CD8-positive, alpha-beta memory T cell (primary cell): ENCODE results near the gene B3GAT1. TPM values are rescaled to one million over a fixed set of nuclear protein-coding genes. Genes with fewer than 3 reads are reported as not detected.

Source experiments
- CTCF ChIA-PET: fragments of 350-600 bp; sonication (Branson Sonifier 250); formaldehyde crosslinking; loops from one replicate; lab custom pipeline; 2021; ENCODE audit warnings: antibody characterized with exemption; lab: Charles Lee
- POLR2A ChIA-PET: fragments of 350-600 bp; sonication (Branson Sonifier 250); formaldehyde crosslinking; loops from one replicate; lab custom pipeline; 2021; ENCODE audit warnings: antibody characterized with exemption; lab: Charles Lee
- DNase-seq, 5 donors: peaks; one replicate each; pipeline versions ENCODE4 v3.0.0 to v3.0.0-alpha.2; 2020 to 2022; ENCODE audit warnings: mixed read lengths in 1 of 5
- H3K27ac ChIP-seq: one replicate; pipeline ENCODE4 v1.7.0; 2013; ENCODE audit warnings: low read depth, mild to moderate bottlenecking, low read length, moderate library complexity
- H3K27me3 ChIP-seq: 2 replicates; pipeline ENCODE4 v1.7.0; 2013; ENCODE audit warnings: low read length, mild to moderate bottlenecking; ENCODE audit not compliant: insufficient read depth, poor library complexity, severe bottlenecking
- H3K36me3 ChIP-seq: 2 replicates; pipeline ENCODE4 v1.7.0; 2013; ENCODE audit warnings: mild to moderate bottlenecking, low read length, moderate library complexity; ENCODE audit not compliant: insufficient read depth
- H3K4me1 ChIP-seq: 2 replicates; pipeline ENCODE4 v1.7.0; 2013; ENCODE audit warnings: mild to moderate bottlenecking, low read length, moderate library complexity; ENCODE audit not compliant: insufficient read depth
- H3K4me3 ChIP-seq: 2 replicates; pipeline ENCODE4 v1.7.0; 2013; ENCODE audit warnings: mild to moderate bottlenecking, low read length
- H3K9me3 ChIP-seq: 2 replicates; pipeline ENCODE4 v1.7.0; 2013; ENCODE audit warnings: mild to moderate bottlenecking, low read length
- H3K27ac Mint-ChIP-seq, 8 donors: one replicate each; pipeline ENCODE4 v1.8.0; 2020 to 2021; ENCODE audit warnings: mixed read lengths in 8 of 8, mild to moderate bottlenecking in 6 of 8, inconsistent platforms in 3 of 8, moderate library complexity in 3 of 8
- H3K27me3 Mint-ChIP-seq, 2 donors: one replicate each; pipeline ENCODE4 v1.8.0; 2020 to 2021; ENCODE audit warnings: mixed read lengths in 2 of 2, mild to moderate bottlenecking in 1 of 2, moderate library complexity in 1 of 2
- H3K36me3 Mint-ChIP-seq, 3 donors: one replicate each; pipeline ENCODE4 v1.8.0; 2020 to 2021; ENCODE audit warnings: mixed read lengths in 3 of 3, inconsistent platforms in 1 of 3, mild to moderate bottlenecking in 1 of 3
- H3K4me1 Mint-ChIP-seq, 3 donors: one replicate each; pipeline ENCODE4 v1.8.0; 2020 to 2021; ENCODE audit warnings: mixed read lengths in 3 of 3, inconsistent platforms in 1 of 3, mild to moderate bottlenecking in 1 of 3
- H3K4me3 Mint-ChIP-seq, 7 donors: one replicate each; pipeline ENCODE4 v1.8.0; 2020 to 2021; ENCODE audit warnings: mixed read lengths in 7 of 7, mild to moderate bottlenecking in 6 of 7, moderate library complexity in 4 of 7, inconsistent platforms in 2 of 7
- H3K9me3 Mint-ChIP-seq, 5 donors: one replicate each; pipeline ENCODE4 v1.8.0; 2020 to 2022; ENCODE audit warnings: mixed read lengths in 5 of 5, mild to moderate bottlenecking in 3 of 5, moderate library complexity in 2 of 5, inconsistent platforms in 1 of 5
- polyA plus RNA-seq: library from polyadenylated mRNA; unstranded; fragments of 300-500 nt; fragmentation: Illumina TruSeq; gene quantifications from one replicate; pipeline ENCODE4 v1.2.3, GENCODE V29; 2021
- total RNA-seq, 2 experiments: library from RNA; stranded (reverse); gene quantifications; one replicate each; pipeline ENCODE4 v1.2.3, GENCODE V29; 2021

Gene B3GAT1
- total and polyA plus RNA-seq, 3 experiments from 2014 or later: 0.07 to 0.44 (median 0.35) TPM

DNA sequence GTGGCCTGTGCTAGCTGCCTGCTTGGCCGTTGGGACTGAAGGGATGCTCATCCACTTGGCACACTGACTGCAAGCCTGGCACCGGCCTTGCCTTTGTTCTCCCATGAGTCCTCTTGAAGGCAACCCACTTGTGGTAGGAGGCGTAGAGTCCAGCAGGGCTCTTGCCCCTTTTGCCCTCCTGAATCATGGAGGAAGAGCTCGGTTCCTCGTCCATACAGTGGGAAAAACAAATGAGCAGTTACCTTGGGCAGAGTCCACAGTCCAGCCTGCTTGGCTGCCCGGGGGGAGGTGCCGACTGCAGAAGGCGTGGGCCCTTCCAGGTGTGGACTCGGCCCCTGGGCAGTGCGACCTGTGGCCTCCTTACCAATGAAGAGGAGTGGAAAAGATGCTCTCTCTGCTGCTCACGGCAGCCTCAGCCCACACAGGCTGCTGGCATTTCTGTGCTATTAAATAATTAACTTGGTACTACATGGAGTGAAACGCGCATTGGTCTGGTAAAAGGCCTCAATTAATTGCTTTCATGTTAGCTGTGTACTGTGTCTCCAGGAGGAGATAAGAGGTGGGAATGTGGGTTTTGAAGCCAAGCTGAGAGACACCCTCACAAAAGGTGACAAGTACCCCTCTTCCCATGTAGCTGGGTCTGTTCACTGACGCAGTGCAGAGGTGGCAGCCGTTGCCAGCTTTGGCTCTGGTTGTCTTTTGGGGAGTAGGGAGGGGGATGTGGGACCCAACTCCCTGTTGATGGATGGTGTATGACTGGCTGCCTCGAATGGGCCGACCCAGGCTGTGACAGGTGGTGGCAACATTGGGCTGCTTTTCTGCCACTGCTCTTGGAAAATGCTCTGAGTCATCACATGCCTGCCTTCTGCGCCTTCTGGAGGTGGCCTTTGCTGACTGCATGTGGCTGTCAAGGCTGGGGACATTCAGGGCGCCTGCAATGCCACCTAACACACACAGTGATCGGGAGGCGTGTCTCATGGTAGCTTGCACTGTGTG, 26.8 kb upstream of the B3GAT1 start:
- Histone ChIP-seq H3K27me3 (no peaks in the 10 kb centered on the region), H3K27ac (no peak overlapping the region), H3K36me3 (no peaks in the 10 kb centered on the region), H3K4me1 (no peaks in the 10 kb centered on the region), H3K9me3 (no peaks in the 10 kb centered on the region), H3K4me3 (no peak overlapping the region)
- POLR2A ChIA-PET: no interaction called here
- Mint-ChIP-seq H3K9me3 (peaks cover 0 to 2% (median 0%) of the 10 kb centered on the region in 5 donors), H3K4me1 (no peaks in the 10 kb centered on the region), H3K36me3 (no peaks in the 10 kb centered on the region), H3K27me3 (peaks cover 7 to 22% of the 10 kb centered on the region in 2 donors), H3K27ac (no peak overlapping the region), H3K4me3 (no peak overlapping the region)
- CTCF ChIA-PET: no interaction called here
- no peak for DNase-seq

DNA sequence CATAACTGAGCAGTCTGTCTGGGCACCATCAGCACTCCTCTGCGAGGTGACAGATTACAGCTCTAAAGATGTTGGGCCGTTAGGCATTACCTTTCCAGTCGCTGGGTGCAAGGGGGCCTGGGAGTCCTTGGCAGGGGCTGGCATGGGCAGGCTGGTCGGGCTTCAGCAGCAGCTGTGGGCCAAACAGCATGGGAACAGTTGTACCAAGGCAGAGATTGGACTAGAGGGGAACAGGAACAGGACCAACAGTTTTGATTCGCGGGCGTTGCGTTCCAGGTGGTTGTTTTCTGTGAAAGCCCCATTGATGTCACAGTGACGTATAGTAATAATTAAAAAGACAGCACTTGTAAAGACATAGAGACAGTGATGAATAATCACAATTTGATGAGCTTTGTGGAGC, 25.8 kb upstream of the B3GAT1 start:
- Histone ChIP-seq H3K27ac (no peak overlapping the region), H3K9me3 (no peaks in the 10 kb centered on the region), H3K4me3 (no peak overlapping the region), H3K36me3 (no peaks in the 10 kb centered on the region), H3K27me3 (no peaks in the 10 kb centered on the region), H3K4me1 (no peaks in the 10 kb centered on the region)
- Mint-ChIP-seq H3K27ac (no peak overlapping the region), H3K9me3 (peaks cover 0 to 2% (median 0%) of the 10 kb centered on the region in 5 donors), H3K4me3 (no peak overlapping the region), H3K27me3 (peaks cover 7 to 21% of the 10 kb centered on the region in 2 donors), H3K36me3 (no peaks in the 10 kb centered on the region), H3K4me1 (no peaks in the 10 kb centered on the region)
- ChIA-PET CTCF (no interaction called here), POLR2A (no interaction called here)
- DNase-seq: no peak

DNA sequence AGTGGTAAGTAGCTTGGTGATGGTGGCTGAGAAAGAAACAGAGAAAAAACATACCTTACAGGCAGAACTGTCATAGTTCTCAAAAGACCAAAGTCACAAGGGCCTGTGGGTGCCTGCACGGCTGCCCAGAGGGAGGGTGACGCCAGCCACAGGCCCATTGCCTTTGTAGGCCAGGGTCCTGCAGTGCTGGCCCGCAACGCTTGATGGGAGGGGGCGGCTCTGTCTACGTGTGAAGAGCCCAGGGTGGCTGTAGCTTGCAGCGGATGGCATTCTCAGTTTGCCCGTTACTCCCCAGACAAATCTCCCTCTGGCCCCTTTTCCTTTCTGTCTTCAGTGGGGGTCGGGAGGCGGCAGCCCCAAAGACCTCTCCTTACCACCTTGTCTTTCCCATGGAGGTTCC, 24.7 kb upstream of the B3GAT1 start:
- Histone ChIP-seq H3K9me3 (no peaks in the 10 kb centered on the region), H3K4me1 (no peaks in the 10 kb centered on the region), H3K27me3 (no peaks in the 10 kb centered on the region), H3K27ac (no peak overlapping the region), H3K36me3 (no peaks in the 10 kb centered on the region), H3K4me3 (no peak overlapping the region)
- Mint-ChIP-seq H3K4me3 (no peak overlapping the region), H3K9me3 (peaks cover 0 to 2% (median 0%) of the 10 kb centered on the region in 5 donors), H3K27ac (no peak overlapping the region), H3K36me3 (no peaks in the 10 kb centered on the region), H3K27me3 (peaks cover 9 to 20% of the 10 kb centered on the region in 2 donors), H3K4me1 (no peaks in the 10 kb centered on the region)
- DNase-seq: no peak
- ChIA-PET CTCF (no interaction called here), POLR2A (no interaction called here)

DNA sequence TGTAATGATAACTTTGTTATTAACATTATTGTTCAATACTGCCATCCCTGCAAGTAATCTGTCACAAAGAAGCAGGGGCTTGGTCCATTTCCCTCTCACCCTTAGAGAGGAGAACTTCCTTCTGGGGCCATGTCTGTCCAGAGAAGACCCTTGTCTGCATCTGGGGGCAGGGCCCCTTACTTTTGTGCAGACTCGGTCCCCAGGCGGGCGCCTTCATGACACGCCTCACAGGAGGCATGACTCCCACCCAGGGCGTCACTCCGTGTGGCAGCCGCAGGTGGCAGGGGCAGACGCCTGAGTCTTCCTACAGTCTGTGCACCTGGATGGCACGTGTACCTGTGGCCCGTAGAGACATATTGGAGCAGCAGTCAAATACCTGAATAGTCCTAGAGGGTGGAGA, 21.8 kb upstream of the B3GAT1 start:
- Mint-ChIP-seq H3K9me3 (no peaks in the 10 kb centered on the region), H3K27ac (no peak overlapping the region), H3K36me3 (no peaks in the 10 kb centered on the region), H3K27me3 (peaks cover 11 to 20% of the 10 kb centered on the region in 2 donors), H3K4me3 (no peak overlapping the region), H3K4me1 (no peaks in the 10 kb centered on the region)
- ChIA-PET CTCF (no interaction called here), POLR2A (no interaction called here)
- Histone ChIP-seq H3K4me1 (no peaks in the 10 kb centered on the region), H3K9me3 (no peaks in the 10 kb centered on the region), H3K4me3 (no peak overlapping the region), H3K27ac (no peak overlapping the region), H3K27me3 (no peaks in the 10 kb centered on the region), H3K36me3 (no peaks in the 10 kb centered on the region)
- no peak for DNase-seq

DNA sequence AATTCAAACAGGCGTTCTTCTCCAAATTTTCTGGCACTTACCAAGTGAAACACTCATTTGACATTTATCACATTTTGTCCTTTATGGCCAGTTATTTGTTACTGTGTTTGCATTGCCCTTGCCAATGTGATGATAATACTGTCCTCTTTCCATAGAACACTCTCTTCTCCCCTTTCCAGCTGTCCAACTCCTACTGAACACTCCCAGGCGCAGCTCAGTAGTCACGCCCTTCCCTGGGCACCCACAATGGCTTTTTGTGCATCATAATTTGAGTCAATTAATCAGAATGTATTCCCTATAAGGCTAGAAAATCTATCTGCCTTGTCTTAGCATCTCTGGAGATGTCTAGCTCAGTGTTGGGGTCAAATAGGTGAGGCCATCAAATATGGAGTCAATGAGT, 21.2 kb upstream of the B3GAT1 start:
- POLR2A ChIA-PET: no interaction called here
- H3K27ac ChIP-seq: no peak overlapping the region
- H3K4me3 Mint-ChIP-seq: no peak overlapping the region
- H3K27me3 ChIP-seq: no peaks in the 10 kb centered on the region
- H3K4me1 Mint-ChIP-seq: no peaks in the 10 kb centered on the region
- H3K36me3 Mint-ChIP-seq: no peaks in the 10 kb centered on the region
- no peaks in the 10 kb centered on the region for H3K9me3 ChIP-seq
- no peak overlapping the region for H3K4me3 ChIP-seq
- H3K27me3 Mint-ChIP-seq: peaks cover 11 to 23% of the 10 kb centered on the region in 2 donors
- H3K27ac Mint-ChIP-seq: no peak overlapping the region
- no peaks in the 10 kb centered on the region for H3K9me3 Mint-ChIP-seq
- no peaks in the 10 kb centered on the region for H3K4me1 ChIP-seq
- CTCF ChIA-PET: no interaction called here
- DNase-seq: no peak
- no peaks in the 10 kb centered on the region for H3K36me3 ChIP-seq

DNA sequence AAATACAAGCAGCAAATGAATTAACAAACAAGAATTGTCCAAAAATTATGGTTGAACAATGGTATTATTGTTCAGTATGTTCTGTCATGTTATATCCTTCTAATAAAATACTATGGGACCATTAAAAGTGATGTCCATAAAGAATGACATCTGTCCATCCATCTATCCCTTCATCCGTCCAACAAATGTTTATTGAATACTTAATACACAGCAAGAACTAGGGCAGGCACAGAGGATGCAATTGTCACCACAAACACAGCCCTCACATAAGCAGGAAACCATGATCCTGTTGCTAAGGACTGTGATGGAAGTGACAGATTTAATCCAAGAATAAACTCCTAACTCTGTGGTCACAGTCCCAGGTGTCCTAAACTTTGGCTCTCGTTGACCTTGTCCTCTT, 20.7 kb upstream of the B3GAT1 start:
- DNase-seq: no peak
- H3K4me1 Mint-ChIP-seq: no peaks in the 10 kb centered on the region
- no peaks in the 10 kb centered on the region for H3K9me3 ChIP-seq

DNA sequence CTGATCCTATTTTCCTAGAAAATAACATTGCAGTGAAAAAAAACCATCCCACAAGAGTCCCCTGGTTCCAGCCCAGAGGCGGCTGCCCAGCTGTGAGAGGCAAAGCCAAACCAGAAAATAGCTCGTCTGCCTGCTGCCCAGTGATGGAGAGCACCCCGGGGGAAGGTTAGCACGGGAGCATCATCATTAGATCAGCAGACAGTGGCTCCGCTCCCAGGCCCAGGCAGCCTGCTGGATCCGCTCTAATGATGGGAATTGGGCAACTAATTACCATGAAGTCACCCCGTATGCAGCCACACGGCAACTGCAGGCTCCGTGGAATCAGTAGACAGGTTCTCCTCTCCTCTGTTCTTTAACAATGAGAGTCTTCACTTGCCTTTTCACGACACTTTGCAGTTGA, 17.1 kb upstream of the B3GAT1 start:
- H3K4me1 ChIP-seq: no peaks in the 10 kb centered on the region
- no peak overlapping the region for H3K4me3 ChIP-seq
- H3K27ac Mint-ChIP-seq: no peak overlapping the region
- no peak overlapping the region for H3K4me3 Mint-ChIP-seq
- no peaks in the 10 kb centered on the region for H3K4me1 Mint-ChIP-seq
- H3K9me3 Mint-ChIP-seq: no peaks in the 10 kb centered on the region
- ChIA-PET POLR2A (no interaction called here), CTCF (no interaction called here)
- peaks cover 6 to 27% of the 10 kb centered on the region in 2 donors for H3K27me3 Mint-ChIP-seq
- no peaks in the 10 kb centered on the region for H3K36me3 ChIP-seq
- no peaks in the 10 kb centered on the region for H3K9me3 ChIP-seq
- no peaks in the 10 kb centered on the region for H3K27me3 ChIP-seq
- DNase-seq: no peak
- no peak overlapping the region for H3K27ac ChIP-seq
- H3K36me3 Mint-ChIP-seq: no peaks in the 10 kb centered on the region

More for the DNA sequence above, 20.7 kb upstream of the B3GAT1 start:
- no peak overlapping the region for H3K27ac ChIP-seq
- no peaks in the 10 kb centered on the region for H3K36me3 ChIP-seq
- POLR2A ChIA-PET: no interaction called here
- CTCF ChIA-PET: no interaction called here
- Mint-ChIP-seq H3K27me3 (peaks cover 11 to 23% of the 10 kb centered on the region in 2 donors), H3K36me3 (no peaks in the 10 kb centered on the region), H3K9me3 (no peaks in the 10 kb centered on the region), H3K4me3 (no peak overlapping the region), H3K27ac (no peak overlapping the region)
- H3K4me3 ChIP-seq: no peak overlapping the region
- H3K27me3 ChIP-seq: no peaks in the 10 kb centered on the region
- H3K4me1 ChIP-seq: no peaks in the 10 kb centered on the region

DNA sequence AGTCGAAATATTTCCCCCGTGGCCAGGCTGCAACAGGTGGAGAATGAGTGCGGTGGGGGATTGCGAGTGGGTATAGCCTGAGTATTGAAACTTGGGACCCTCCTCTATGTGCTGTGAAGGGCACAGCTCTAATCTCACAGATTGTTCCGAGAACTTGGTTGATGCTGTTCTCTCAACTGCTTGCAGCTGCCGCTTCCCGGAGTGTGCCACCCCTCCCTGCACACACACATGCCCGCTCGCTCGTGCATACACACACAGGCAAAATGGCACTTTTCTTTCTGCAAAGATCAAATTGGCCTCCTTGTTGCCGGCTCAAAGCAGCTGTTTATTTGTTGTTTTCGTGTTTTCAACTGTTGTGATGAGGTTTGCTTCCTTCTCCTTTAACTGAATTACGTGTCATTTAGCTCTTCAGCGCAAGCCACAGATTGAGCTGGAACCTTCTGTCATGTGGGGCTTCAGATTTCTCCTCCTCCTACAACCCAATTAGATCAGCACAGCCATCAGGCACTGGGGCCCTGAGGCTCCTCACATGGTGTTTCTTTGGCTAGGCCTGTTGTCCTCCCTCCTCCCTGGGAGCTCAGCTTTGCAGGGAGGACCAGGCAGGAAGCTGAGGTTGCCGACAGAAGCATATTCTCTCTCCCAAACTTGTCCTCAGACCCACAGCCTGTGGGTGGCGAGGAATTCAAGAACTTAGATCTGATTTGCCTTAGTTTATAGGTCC, 13.9 kb upstream of the B3GAT1 start:
- Mint-ChIP-seq H3K4me1 (no peaks in the 10 kb centered on the region), H3K9me3 (no peaks in the 10 kb centered on the region), H3K36me3 (no peaks in the 10 kb centered on the region), H3K27ac (no peak overlapping the region), H3K4me3 (no peak overlapping the region), H3K27me3 (peaks cover 4 to 25% of the 10 kb centered on the region in 2 donors)
- Histone ChIP-seq H3K36me3 (no peaks in the 10 kb centered on the region), H3K4me3 (no peak overlapping the region), H3K4me1 (no peaks in the 10 kb centered on the region), H3K27ac (no peak overlapping the region), H3K27me3 (no peaks in the 10 kb centered on the region), H3K9me3 (no peaks in the 10 kb centered on the region)
- no peak for DNase-seq
- ChIA-PET CTCF (interaction anchor here (1.0 kb wide), 1 partner anchor 10 kb away, joined by 3 read pairs; no protein-coding TSS in a partner anchor), POLR2A (no interaction called here)
